GM21526 (cell line): ENCODE measurements around the gene UNC5C.

Source experiments
- ATAC-seq: cut with Tn5 transposase; IDR thresholded peaks from one replicate; pipeline ENCODE4 v1.9.1; 2021; ENCODE audit warnings: moderate library complexity; ENCODE audit not compliant: unreplicated experiment, low FRiP score

The UNC5C gene

DNA sequence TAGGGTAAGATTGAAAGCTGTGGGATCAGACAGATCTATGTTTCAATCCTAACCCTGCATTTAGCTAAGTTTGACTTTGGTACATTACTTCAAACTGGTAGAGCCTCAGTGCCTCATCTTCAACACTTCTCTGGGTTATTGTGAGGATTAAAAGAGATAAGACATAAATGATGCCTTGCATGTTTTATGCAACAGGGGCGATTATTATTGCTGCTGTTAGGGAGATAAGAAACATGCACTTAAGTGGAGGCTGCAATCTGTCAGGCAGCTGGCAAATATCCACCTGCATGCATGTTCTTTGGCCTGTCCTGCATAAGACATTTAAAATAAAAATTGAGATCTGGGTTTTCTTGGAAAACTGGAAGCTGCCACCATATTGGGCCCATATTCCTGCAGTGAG is 24.6 kb downstream of the UNC5C start:
- no peak for ATAC-seq

DNA sequence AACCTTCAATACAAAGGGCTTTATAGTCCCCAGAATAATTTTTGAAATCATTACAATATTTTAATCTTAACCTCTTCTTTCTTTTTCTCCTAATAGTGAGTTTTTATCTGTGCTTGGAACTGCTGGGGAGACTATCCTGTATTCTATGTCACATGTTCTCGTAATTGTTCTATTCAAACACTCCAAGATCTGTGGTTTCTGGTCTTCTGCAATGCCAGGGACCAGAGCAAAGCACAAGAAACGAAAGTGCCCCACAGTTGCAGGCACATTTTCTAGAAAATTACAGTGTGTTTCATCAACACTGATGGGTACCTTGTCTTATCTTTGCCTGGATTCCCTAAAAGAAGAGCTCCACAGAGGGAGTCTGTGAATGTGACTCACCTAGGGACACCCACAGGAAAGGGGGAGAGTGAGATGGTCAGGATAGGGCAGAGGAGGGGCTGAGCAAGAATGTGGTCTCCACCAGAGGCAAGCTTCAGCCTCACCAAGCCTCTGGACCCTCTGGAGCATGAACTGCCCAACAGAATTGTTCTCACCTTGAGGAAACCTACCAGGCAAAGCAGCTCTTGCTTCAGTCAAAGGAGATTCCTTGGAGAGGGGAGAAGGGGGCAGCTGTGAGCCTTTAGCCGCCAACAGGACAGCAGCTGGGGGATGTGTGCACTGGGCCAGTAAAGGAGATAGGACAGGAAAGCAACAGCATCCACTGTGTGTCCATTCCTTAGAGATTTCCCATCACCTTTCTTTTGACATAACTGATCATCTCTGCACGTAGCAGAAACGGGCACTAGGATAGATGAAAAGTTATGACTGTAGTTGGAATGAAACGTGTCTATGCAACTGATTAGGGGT is 25.9 kb downstream of the UNC5C start:
- no peak for ATAC-seq

DNA sequence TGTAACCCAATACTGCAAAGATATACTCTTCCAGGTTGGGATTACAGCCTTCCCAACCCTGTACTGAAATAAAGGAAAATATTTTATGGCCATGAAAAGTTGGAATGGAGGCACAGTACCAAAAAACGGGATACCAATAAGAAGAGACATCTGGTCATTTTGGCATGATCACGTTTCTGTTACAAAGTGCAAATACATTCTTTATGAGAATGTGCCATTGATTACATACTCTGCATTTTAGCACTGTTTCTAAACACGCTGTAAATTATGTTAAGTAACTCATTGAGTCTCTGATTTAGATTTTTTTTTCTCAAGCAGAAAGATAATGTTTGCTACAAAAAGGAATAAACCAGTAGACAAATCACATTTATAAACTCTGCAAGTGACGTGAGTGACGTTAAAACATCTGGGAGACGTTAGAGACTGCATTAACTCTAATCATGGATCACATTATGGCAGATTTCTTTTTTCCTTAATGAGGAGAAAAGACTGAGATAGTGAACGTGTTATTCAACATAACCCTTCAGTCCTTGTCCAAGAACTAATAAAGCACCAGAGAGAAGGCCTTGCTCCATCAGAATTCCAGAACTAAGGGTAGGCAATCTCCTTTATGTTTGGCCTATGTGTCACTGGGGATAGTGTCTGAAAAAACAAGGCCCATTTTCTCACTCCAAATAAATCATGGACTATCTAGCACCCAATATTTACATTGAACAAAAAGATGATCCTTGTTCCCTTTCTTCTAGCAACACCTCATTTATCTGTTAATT is 31.0 kb downstream of the UNC5C start:
- ATAC-seq: no peak

DNA sequence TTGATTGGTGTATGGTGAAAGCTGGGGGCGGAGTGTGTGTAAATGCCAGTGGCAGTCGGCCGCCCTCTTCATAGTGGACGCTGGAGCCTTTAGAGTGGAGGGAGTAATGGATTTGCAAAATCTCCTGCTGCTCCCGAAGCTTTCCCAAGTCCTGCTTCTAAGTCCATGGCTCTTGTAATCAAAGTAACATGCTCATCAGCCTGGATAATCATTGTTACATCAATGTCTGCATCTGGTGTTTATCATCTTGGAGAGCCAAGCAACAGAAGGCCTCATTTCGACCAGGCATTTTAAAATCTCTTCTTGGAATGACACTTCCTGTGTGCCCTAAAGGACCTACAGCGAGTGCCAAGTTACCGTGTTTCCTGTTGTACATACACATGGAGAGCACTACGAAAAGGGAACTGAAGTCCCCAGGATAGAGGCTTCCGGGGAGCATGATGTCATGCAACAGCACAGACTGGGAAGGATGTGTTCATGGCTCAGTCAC is 32.2 kb downstream of the UNC5C start:
- ATAC-seq: no peak

DNA sequence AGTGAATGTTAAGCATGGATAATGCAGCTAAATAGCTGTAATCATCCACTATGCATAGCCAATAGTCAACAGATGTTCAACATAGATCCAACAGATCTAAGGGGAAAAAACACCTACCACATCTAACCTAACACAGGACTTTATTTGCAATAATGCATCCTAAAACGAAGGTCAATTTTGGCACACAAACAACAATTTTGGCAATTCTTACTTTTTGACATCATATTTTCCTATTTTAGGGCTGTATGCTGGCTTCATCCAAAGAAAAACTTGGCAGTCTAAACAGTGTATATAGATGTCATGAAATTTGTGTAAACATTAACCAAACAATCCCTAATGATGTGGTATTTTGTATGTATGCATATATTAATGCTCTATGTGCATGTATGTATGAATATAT is 33.2 kb downstream of the UNC5C start:
- ATAC-seq: no peak

DNA sequence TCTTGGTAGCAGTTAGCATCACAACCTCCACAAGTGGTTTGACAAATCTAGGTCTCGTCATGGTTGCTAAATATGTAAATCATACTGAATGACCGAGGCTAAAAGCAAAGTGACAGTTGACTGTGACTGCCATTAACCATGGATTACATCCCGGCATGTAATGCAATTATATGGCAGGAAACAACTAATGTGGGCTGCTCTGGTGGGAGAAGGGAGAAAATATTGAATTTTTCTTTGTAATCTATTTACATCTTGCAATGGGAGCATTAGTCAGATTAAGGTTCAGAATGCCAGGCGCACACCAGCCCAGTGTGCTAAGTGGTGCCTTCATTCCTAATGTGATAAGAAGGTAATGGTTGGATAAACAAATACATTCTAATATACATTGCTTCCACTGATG is 35.8 kb downstream of the UNC5C start:
- no peak for ATAC-seq

DNA sequence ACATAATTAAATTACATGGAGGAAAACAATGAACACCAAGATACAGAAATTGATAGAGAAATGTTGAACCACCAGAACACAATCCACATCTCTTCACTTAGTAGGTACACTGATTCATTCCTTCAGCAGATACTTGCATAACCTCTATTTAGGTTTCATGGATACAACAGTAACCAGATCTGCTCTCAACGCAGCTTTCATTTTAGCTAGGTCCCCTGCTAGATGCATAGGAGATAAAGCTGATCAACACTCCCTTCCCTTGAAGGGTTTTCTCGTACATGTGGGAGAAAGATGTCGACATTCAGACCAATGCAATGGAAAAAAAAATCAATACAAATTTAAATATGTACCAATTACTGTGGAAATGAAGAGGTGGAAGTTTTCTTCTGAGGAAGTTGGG is 37.3 kb downstream of the UNC5C start:
- no peak for ATAC-seq

DNA sequence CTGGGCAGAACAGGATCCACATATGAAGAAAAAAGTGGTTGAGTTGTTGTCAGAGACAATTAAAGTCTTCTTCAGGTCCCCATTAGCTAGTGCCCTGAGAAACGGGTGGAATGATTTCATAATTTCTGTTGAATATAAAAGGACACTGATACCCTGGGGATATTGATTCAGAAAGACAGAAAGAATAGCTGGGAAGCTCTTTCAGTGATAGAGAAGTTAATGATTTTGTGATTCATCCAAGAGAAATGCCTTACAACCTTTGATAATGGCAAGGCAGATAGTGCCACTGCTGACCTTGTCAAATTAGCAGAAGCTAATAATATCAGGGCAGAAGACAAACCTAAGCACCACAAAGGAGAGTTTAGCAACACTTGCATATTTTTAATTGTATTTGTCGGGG is 37.9 kb downstream of the UNC5C start:
- ATAC-seq: no peak

DNA sequence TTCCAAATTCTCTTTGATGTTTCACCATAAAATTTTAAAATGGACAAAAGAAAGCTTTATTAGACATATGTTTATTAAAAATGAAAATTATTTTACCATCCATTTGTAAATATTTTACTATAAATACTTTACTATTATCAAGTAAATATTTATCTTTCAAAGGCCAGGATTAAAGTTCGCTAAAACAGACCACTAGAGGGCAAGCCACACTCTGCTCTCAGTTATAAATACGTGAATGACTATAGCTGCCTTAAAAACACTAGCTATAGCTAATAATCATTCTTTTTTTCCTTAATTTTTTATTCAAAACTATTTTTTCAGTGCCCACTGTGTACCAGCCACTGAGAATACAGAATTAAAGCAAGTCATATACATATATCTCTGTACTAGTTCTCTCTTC is 38.6 kb downstream of the UNC5C start:
- peak; percentile 56 for ATAC-seq

DNA sequence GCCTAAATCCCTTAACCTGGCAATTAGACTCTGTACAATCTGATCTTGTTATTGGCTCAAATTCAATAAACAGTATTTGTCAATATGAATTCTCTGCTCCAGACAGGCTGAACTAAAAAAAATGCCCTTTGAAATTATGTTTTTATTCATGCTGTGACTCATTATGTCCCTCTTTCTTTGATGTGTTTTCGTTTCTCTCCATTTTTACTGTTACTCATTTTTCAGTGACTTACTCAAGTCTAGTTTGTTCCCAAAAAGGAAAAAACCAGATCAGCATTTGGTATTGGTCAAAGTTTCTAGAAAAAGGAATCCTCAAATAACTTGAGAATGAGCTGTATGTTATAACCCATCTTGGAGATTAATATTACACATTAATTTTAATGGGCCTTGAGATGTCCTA is 40.4 kb downstream of the UNC5C start:
- no peak for ATAC-seq

DNA sequence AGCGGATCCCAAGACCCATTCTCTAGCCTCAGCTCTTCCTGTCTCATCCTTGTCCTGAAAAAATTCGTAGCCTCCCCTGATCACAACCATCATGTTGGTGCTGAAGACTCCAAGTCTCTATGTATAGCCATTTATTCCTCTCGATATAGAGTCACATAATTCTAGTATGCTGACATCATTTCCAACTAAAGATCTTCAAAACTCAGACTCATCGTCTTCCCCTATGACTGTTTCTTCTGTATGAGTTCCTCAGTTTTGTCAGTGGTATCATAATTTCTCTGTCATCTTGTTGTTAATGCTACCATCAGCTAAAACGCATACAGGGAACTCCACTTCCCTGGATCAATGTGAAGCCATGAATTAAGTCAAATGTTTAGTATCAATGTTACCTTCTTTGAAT is 41.2 kb downstream of the UNC5C start:
- ATAC-seq: no peak

DNA sequence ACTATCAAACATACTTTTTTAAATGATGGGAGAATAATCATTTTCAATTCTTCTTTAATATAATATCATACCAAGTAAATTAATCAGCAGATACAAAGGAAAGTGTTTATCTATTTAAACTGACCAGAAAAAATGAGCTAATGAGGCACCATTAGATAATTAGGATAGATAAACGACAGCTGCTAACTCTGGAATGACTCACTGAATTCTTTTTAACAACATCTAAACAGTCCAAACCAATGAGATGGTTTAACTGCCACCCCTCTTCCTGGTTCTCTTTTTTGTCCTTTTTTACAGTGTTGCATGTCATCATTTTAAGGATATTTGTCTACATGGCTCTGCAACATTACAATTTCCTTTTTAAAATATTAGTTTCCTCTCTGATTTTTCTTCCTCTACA is 41.6 kb downstream of the UNC5C start:
- no peak for ATAC-seq

DNA sequence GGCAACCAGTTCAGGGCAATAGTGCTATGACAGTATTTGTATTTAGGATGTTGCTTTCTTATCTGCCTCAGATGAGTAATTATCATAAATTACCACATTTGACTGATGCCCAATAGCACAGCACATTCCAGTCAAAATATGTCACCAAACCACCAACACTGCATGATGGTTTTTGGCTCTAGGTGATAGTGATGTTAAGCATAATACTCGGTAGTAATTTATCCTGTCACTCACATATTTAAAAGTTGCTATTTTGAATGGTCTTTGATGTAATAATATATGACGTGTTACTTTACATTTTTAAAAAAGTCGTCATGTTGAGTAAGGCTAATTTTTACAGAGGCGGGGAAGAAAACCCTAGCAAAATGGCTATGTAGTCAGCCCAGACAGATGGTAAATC is 42.5 kb downstream of the UNC5C start:
- ATAC-seq: no peak

DNA sequence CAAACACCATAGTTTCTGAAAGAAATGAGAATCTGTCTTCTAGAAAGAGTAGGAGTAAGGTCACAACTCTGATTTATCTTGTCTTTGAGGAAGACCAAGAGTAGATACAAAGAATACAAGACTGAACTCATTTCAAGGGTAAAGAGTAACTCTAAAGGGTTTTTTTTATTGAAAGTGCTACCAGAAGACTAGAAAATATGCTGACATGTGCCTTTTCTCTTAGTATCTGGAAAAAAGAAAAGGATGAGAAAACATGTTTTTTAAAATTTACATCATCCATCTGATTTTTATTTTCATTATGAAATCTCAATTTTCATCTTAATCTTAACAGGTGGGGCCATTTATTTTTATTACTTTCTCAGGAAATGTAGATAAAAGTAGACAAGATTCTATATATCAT is 43.0 kb downstream of the UNC5C start:
- no peak for ATAC-seq

DNA sequence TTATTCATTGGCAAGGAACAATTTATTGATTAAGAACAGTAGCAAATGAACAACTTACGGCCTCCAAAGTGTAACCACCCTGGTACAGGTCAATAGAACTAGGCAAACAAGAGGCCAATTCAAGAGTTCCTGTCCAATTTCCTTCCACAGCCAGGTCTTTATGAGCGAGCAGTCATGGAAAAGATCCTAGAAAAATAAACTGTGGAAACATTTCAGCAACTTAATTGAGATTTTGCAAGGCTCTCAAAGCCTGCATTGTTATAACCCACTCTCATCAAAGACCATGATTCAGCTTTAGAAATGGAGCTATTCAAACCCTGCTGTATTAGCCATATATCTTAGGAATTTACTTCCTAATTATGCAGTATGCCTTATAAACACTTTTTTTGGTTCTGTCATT is 43.6 kb downstream of the UNC5C start:
- ATAC-seq: no peak

DNA sequence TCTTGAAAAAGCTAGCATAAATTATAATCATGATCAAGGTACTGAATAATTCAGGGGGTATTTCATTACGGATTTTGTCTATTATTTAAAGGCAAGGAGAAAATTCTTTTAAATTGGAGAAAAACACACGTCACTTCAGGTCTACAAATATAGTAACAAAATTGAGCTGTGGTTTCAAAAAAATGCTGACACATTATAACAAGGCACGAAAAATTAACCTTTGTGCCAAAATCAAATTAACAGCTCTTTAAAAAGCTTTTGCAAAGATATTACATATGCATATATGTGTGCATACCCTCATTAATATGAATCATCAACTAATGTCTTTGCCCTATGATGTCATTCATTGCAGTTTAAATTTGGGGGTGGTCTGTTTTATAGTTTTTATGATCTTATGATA is 44.3 kb downstream of the UNC5C start:
- ATAC-seq: no peak

DNA sequence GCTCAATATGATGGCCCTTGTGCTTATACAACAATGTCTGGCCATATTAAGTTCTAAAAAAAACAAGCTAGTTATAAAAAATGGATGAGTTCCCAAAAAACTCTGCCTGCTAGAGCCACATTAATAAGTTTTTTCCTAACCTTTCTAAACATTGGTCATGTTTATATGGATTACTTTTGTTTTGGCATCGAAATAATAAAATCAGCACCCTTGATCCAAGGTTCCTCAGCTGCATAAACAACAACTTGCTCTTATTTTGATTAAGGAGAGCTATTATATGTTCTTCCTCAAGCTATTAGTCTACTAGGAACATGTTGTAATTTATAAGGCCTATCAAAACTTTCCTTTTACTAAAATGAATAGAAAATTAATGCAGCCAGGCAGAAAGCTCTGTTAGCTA is 48.4 kb downstream of the UNC5C start:
- no peak for ATAC-seq

DNA sequence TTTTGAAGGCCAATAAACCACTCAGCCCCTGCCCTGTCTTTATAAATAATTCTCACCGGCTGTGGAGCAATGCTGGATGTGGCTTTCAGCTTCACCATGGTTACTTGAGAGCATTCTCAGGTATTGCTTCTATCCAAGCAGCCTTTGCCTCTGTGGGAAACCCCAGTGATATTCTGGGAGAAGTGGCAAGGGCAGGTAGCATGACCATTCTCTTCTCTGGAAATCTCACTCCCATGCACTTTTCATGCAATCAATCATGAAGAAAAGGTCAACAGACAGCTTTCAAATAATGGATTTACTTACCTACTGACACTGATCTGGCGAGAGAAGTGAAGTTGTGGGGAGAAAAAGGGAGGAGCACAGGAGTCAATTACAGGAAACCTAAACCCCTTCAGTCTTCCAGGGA is 49.5 kb downstream of the UNC5C start:
- ATAC-seq: no peak

DNA sequence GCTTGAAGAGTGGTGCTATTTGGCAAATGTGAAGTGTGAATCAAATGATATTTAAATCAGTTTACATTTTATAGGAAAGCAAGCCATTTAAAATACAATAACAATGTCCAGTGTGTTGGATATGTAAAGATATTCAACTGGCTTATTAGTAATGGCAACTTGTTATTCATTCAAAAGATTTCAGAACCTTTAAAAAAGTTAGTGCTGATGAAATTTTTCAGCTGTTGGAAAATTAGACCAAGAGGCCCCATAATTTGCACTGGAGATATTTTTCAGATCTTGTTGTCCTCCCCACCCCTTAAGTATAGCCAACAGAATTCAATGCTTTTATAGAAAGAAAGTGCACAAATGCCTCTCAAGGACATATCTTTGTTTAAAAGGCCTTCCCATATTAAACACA is 54.6 kb downstream of the UNC5C start:
- ATAC-seq: no peak

DNA sequence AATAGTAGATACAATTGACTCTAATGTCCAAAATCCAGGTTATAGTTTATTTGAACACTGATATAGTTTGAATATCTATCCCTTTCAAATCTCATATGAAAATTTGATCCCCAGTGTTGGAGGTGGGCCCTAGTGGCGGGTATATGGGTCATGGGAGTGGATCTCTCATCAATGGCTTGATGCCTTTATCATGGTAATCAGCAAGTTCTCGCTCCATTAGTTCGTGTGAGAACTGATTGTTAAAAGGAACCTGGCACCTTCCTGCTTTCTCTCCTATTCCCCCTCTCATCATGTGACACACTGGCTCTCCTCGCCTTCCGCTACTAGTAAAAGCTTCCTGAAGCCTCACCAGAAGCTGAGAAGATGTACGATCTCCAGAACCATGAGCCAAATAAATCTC is 70.1 kb downstream of the UNC5C start:
- no peak for ATAC-seq

DNA sequence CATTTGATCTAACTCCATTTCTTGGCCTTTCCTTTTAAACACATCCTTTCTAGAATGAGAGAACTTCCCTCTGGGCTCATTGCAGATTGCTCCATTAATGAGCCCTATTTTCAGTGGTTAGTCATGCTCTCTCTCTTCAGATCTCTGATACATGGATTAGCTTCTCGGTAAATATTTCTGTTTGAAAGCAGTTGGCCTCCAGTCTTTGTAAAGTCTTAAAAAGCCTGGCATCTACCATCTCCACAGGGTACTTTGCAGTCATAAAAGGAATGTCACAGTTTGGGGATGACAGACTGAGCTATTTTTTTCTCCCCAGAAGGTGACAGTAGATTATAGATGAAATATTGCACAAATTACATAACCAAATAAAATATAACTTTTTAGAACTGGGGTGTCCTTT is 72.7 kb downstream of the UNC5C start:
- no peak for ATAC-seq

DNA sequence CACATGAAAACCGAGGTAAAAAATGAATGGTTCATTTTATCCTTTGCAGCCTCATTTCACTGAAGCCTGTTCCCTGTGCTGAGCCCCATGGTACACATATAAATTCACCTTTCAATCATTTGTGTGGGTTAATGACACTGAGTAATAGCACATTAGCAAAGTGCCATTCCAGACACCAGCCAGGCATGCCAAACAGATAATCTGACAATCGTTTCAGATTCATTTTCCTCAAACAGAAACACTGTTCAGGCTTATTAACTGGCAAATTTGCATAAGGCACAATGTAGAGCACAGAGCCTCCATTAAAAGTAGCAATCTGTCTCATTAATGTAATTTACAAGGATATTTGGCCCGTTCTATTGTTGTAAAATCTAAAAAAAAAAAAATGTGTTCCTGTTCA is 76.2 kb downstream of the UNC5C start:
- ATAC-seq: no peak
